Kidney (tissue), 14 donors: ENCODE measurements around the gene UBE2N. TPM values are rescaled to one million over a fixed set of nuclear protein-coding genes. Genes with fewer than 3 reads are reported as not detected.

Source experiments
- DNase-seq, 5 donors: peaks; one replicate each; pipeline ENCODE4 v3.0.0-alpha.2; 2013 to 2020
- FAIRE-seq: peaks from 2 replicates; lab custom pipeline; 2012; peaks lifted over from hg19 to GRCh38; lab: Jason Lieb, UNC
- H3K27ac ChIP-seq, 2 donors: one replicate each; pipeline ENCODE4 v1.7.0; 2013; ENCODE audit warnings: low read depth in 2 of 2, low read length in 2 of 2, inconsistent platforms in 1 of 2
- H3K27me3 ChIP-seq: one replicate; pipeline ENCODE4 v1.7.1; 2013; ENCODE audit warnings: low read length, inconsistent platforms; ENCODE audit not compliant: control insufficient read depth, insufficient read depth
- H3K36me3 ChIP-seq, 3 donors: one replicate each; pipeline versions ENCODE4 v1.7.0 to v1.7.1; 2013; ENCODE audit warnings: low read length in 3 of 3, control low read depth in 1 of 3, inconsistent platforms in 1 of 3; ENCODE audit not compliant: insufficient read depth in 3 of 3, control insufficient read depth in 2 of 3
- H3K4me1 ChIP-seq, 3 donors: one replicate each; pipeline versions ENCODE4 v1.7.0 to v1.7.1; 2013; ENCODE audit warnings: low read length in 3 of 3, inconsistent platforms in 1 of 3, low read depth in 1 of 3; ENCODE audit not compliant: control insufficient read depth in 2 of 3, insufficient read depth in 2 of 3
- H3K4me3 ChIP-seq, 3 donors: one replicate each; pipeline versions ENCODE4 v1.7.0 to v1.8.1; 2013; ENCODE audit warnings: low read length in 3 of 3, control low read depth in 1 of 3, inconsistent platforms in 1 of 3
- H3K9ac ChIP-seq, 3 donors: one replicate each; pipeline versions ENCODE4 v1.7.0 to v1.7.1; 2013; ENCODE audit warnings: low read length in 3 of 3, control low read depth in 1 of 3, inconsistent platforms in 1 of 3
- H3K9me3 ChIP-seq, 3 donors: one replicate each; pipeline versions ENCODE4 v1.7.0 to v1.7.1; 2013; ENCODE audit warnings: low read length in 3 of 3, control low read depth in 1 of 3, inconsistent platforms in 1 of 3; ENCODE audit not compliant: control insufficient read depth in 2 of 3, insufficient read depth in 1 of 3
- intact Hi-C: fragments of 100-400 bp; cut with DNase I; formaldehyde crosslinking; loops from one replicate; pipeline ENCODE4 v1.11.1; 2022
- polyA plus RNA-seq: library from polyadenylated mRNA; stranded (reverse); fragments of 350-450 nt; fragmentation: Illumina TruSeq; extraction: RNeasy Lipid Tissue Mini Kit (QIAGEN cat#74804); gene quantifications from one replicate; pipeline ENCODE4 v1.2.3, GENCODE V29; 2014; ENCODE audit warnings: low read depth, low replicate concordance; ENCODE audit not compliant: insufficient read depth
- total RNA-seq: library from RNA; stranded (reverse); fragmentation: NEBNext Ultra II Directional; extraction: Animal tissue kit (Norgen Biotek cat#: 25700); gene quantifications from one replicate; pipeline ENCODE4 v1.2.1, GENCODE V29; 2021
- TF ChIP-seq, protein P1 (sequence below): IDR thresholded peaks from 3 replicates; pipeline ENCODE4 v1.5.1; 2012; ENCODE audit warnings: mild to moderate bottlenecking, moderate library complexity, borderline replicate concordance; ENCODE audit not compliant: insufficient read depth; ENCODE audit errors: extremely low read depth
- donor health status: control.
- donor health status: control.
- donor health status: control.
- donor health status: control.
- donor health status: control.
- donor health status: DM: yes; HTN: yes; CAD: no.
- donor health status: Normal renal cell carcinoma (clear cell type).

UBE2N gene
- total and polyA plus RNA-seq, 2 donors from 2014 or later, result 84.7 to 97.3 TPM

DNA sequence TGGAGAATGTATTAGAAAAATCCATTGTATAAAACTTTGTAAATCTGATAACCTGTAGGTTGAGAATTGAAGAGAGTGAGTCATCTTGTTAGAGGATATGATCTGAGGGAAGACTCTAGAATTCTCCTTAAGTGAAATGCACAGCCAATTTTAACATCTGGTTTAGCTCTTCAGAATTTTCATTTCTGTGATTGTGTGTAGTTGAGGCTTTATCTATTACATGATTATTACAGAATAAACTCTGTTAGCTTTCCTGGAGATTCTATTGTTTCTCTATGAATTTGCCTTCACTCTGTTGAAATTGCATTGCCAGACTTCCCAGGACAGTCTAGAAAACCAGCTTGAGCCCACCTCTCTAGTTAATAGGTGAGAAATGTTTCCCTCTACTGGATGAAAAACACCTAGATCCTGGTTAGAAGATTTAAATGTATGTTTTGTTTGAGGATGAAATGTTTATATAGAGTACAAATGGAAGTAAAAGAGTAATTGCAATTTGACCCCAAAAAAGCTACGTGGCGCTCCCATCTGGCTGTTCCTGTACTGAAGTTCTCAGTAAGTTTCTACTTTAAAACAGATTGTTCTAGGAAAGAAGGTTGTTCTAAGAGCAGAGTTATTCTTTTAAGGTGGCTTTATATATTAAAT, 61.1 kb downstream of the UBE2N start:
- H3K4me3 ChIP-seq, result peak overlapping the region; percentile 95 to 100 (median 95)
- FAIRE-seq (no peak), DNase-seq (peak in 2 of 5 donors; percentile 82)
- peak overlapping the region; percentile 38 to 95 for H3K27ac ChIP-seq
- intact Hi-C loops, result loop anchor here (10.0 kb wide), 1 partner anchor 376 kb away; no protein-coding TSS in a partner anchor
- H3K9me3 ChIP-seq, result no peaks in the 10 kb centered on the region
- peak overlapping the region; percentile 80 to 98 (median 97) for H3K9ac ChIP-seq
- TF ChIP-seq, protein P1, sequence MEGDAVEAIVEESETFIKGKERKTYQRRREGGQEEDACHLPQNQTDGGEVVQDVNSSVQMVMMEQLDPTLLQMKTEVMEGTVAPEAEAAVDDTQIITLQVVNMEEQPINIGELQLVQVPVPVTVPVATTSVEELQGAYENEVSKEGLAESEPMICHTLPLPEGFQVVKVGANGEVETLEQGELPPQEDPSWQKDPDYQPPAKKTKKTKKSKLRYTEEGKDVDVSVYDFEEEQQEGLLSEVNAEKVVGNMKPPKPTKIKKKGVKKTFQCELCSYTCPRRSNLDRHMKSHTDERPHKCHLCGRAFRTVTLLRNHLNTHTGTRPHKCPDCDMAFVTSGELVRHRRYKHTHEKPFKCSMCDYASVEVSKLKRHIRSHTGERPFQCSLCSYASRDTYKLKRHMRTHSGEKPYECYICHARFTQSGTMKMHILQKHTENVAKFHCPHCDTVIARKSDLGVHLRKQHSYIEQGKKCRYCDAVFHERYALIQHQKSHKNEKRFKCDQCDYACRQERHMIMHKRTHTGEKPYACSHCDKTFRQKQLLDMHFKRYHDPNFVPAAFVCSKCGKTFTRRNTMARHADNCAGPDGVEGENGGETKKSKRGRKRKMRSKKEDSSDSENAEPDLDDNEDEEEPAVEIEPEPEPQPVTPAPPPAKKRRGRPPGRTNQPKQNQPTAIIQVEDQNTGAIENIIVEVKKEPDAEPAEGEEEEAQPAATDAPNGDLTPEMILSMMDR, result peak; percentile 20
- H3K36me3 ChIP-seq, result no peaks in the 10 kb centered on the region
- H3K27me3 ChIP-seq, result no peaks in the 10 kb centered on the region
- peaks cover 3 to 11% (median 10%) of the 10 kb centered on the region in 3 donors for H3K4me1 ChIP-seq

DNA sequence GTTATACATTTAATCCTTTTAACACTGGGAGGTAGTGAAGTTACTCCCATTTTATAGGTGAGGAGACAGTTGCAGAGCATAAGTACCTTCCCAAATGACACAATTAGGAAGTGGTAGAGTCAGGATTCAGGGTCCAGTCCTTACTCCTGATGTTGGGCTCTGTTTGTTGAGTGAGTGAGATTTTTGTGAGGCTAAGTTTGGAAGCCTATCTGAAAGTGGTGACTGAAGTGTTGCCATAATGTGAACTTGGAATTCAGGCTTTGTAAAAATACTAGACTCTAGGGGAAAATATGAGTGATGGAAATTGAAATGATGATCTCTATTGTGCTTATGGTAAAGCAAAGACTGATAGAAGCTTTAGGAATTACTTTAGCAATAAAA, 61.8 kb downstream of the UBE2N start:
- H3K9me3 ChIP-seq, result no peaks in the 10 kb centered on the region
- peak overlapping the region; percentile 95 to 100 (median 95) for H3K4me3 ChIP-seq
- TF ChIP-seq, protein P1, result no peak
- H3K36me3 ChIP-seq, result no peaks in the 10 kb centered on the region
- peak overlapping the region; percentile 95 to 97 for H3K27ac ChIP-seq
- intact Hi-C loops, result loop anchor here (10.0 kb wide), 1 partner anchor 375 kb away; no protein-coding TSS in a partner anchor
- DNase-seq (peak in 2 of 5 donors; percentile 7 to 27), FAIRE-seq (no peak)
- H3K9ac ChIP-seq, result peak overlapping the region; percentile 1 to 98 (median 97)
- H3K27me3 ChIP-seq, result no peaks in the 10 kb centered on the region
- H3K4me1 ChIP-seq, result peaks cover 3 to 12% (median 8%) of the 10 kb centered on the region in 3 donors

DNA sequence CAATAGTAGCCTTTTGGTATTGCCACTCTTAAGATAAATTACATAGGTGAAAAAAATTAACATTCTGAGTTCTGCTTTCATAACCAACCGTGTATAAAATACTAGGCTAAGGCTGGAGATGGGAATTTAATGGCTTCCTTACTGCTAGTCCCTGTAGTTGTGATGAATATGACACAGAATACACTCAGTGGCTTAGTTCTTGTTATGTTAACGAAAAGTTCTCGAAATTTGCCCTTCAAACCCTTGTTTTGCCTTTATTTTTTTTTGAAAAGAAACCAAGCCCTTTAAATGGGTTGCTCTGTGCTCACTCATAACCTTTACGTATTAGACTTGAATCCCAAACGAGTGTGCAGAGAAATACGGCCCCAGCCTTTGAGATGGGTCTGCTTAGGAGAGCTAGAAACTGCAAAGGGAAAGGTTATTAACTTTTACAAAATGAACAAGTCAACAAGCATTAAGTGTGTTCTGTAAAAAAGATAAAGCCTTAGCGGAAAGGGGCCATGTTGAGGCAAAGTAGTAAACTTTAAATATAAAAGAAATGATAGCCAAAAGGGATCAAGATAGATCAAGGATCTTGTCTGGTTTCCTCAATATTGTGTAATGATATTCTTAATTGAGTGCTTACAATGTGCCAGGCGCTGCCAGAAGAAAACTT, 62.3 kb downstream of the UBE2N start:
- H3K27ac ChIP-seq, result peak overlapping the region; percentile 95 to 97
- H3K27me3 ChIP-seq, result no peaks in the 10 kb centered on the region
- H3K9me3 ChIP-seq, result no peaks in the 10 kb centered on the region
- DNase-seq (peak in 2 of 5 donors; percentile 50 to 68), FAIRE-seq (no peak)
- peaks cover 3 to 13% (median 7%) of the 10 kb centered on the region in 3 donors for H3K4me1 ChIP-seq
- intact Hi-C loops, result no loop called here
- TF ChIP-seq, protein P1, result no peak
- H3K9ac ChIP-seq, result peak overlapping the region; percentile 97 to 100 (median 98)
- H3K36me3 ChIP-seq, result no peaks in the 10 kb centered on the region
- peak overlapping the region; percentile 95 to 100 (median 95) for H3K4me3 ChIP-seq
